ENCODE measurements around the gene EIF5A.

- TF ChIP-seq ZBTB33 (IDR thresholded peaks at IDR 0.05; ENCODE audit: extremely low read depth, insufficient replicate concordance, low read length) (no peak), POLR2AphosphoS5 (IDR thresholded peaks at IDR 0.05; ENCODE audit: low read depth, low read length) (no peak), YY1 (IDR thresholded peaks at IDR 0.05; ENCODE audit: extremely low read depth, insufficient replicate concordance, low read depth, low read length) (peak; percentile 80), CTCF (IDR thresholded peaks at IDR 0.05 in 2 of 3, conservative IDR thresholded peaks at IDR 0.05 in 1 of 3; ENCODE audit: borderline replicate concordance in 1 of 3, insufficient read depth in 1 of 3, low read depth in 2 of 3, low read length in 2 of 3) (no peak), ATF3 (IDR thresholded peaks at IDR 0.05) (no peak), POLR2A (IDR thresholded peaks at IDR 0.05; ENCODE audit: borderline replicate concordance, extremely low read depth, insufficient read depth, insufficient read length) (no peak), CEBPB (IDR thresholded peaks at IDR 0.05; ENCODE audit: low read depth) (no peak), TCF7L2 (IDR thresholded peaks at IDR 0.05; ENCODE audit: borderline replicate concordance, extremely low read depth, insufficient read depth, insufficient read length) (no peak), ELF1 (IDR thresholded peaks at IDR 0.05; ENCODE audit: borderline replicate concordance, low read depth) (no peak)
Observed at GRCh38 chr17:7328840-7329373, 21.5 kb downstream of the EIF5A start, which contains the start of gene NEURL4.

Data from HCT116 (cell line).